Epithelial cell of proximal tubule (primary cell): ENCODE measurements around the gene ZNF124. TPM values are rescaled to one million over a fixed set of nuclear protein-coding genes. Genes with fewer than 3 reads are reported as not detected.
A peak's percentile ranks its signal among the peaks of the same experiment; 100 is the strongest.

Experiments
- DNase-seq: peaks from one replicate; pipeline ENCODE4 v3.0.0-alpha.2; 2011; ENCODE audit warnings: low read depth
- H3K4me3 ChIP-seq: 2 replicates; pipeline ENCODE4 v1.5.1; 2011; ENCODE audit warnings: low read depth, mild to moderate bottlenecking, low read length
- total RNA-seq: library from RNA; depleted of rRNA; stranded (reverse); fragments of >200 nt; gene quantifications from 2 replicates; pipeline ENCODE4 v1.2.3, GENCODE V29; 2015
- TF ChIP-seq, protein P1 (sequence below): conservative IDR thresholded peaks from 2 replicates; pipeline ENCODE4 v1.5.1; 2012; ENCODE audit warnings: low read depth, mild to moderate bottlenecking, low read length

The ZNF124 gene
- total RNA-seq, 1 donor from 2014 or later = 15.4 TPM

DNA sequence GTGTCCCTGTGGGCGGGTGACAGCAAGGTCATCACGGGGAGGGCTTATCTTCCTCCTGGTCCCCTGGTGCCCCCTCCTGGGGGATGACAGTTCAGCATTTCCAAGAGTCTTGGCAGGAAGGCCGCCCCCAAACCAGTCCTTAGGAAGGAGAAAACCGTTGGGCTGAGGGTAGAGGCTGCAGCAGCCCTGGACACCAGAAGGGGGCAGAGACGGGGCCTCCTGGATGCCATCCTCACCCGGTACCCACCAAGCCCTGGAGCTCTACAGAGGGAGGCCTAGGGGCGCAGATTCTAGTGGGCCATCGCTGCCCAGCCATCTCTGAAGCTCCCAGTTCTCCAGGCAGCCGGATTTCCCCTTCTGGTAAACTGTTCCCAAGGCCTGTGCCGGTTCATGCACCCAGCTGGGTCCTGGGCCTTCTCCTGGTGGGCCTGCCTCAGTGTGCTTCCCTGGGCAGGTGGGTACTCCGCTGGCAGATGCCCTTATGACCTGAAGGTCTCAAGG, 52.8 kb downstream of the ZNF124 start:
- TF ChIP-seq, protein P1, sequence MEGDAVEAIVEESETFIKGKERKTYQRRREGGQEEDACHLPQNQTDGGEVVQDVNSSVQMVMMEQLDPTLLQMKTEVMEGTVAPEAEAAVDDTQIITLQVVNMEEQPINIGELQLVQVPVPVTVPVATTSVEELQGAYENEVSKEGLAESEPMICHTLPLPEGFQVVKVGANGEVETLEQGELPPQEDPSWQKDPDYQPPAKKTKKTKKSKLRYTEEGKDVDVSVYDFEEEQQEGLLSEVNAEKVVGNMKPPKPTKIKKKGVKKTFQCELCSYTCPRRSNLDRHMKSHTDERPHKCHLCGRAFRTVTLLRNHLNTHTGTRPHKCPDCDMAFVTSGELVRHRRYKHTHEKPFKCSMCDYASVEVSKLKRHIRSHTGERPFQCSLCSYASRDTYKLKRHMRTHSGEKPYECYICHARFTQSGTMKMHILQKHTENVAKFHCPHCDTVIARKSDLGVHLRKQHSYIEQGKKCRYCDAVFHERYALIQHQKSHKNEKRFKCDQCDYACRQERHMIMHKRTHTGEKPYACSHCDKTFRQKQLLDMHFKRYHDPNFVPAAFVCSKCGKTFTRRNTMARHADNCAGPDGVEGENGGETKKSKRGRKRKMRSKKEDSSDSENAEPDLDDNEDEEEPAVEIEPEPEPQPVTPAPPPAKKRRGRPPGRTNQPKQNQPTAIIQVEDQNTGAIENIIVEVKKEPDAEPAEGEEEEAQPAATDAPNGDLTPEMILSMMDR = peak; percentile 19
- no peak overlapping the region for H3K4me3 ChIP-seq
- DNase-seq = no peak

- no peak overlapping the region for H3K4me3 ChIP-seq
- TF ChIP-seq, protein P1 = no peak
- DNase-seq = no peak
Observed at GRCh38 chr1:247115545-247115944, 56.3 kb downstream of the ZNF124 start.

DNA sequence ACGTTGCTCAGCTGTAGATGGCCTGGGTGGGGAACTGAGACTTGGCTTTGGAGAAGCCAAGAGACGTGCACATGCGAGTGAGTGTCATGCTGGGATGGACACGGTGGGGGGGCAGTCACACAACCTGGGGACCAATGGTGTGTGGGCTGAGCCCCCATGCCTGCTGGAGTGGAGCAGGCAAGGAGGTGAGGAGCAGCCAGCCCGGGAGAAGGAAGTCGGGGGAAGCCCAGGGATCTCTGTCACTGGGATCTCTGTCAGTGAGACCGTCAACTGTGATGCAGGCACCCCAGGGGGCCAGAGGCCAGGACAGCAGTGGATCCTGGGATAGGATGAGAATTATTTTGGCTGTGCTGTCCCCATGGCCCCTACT, 56.7 kb downstream of the ZNF124 start:
- DNase-seq = no peak
- H3K4me3 ChIP-seq = no peak overlapping the region
- TF ChIP-seq, protein P1 = no peak

DNA sequence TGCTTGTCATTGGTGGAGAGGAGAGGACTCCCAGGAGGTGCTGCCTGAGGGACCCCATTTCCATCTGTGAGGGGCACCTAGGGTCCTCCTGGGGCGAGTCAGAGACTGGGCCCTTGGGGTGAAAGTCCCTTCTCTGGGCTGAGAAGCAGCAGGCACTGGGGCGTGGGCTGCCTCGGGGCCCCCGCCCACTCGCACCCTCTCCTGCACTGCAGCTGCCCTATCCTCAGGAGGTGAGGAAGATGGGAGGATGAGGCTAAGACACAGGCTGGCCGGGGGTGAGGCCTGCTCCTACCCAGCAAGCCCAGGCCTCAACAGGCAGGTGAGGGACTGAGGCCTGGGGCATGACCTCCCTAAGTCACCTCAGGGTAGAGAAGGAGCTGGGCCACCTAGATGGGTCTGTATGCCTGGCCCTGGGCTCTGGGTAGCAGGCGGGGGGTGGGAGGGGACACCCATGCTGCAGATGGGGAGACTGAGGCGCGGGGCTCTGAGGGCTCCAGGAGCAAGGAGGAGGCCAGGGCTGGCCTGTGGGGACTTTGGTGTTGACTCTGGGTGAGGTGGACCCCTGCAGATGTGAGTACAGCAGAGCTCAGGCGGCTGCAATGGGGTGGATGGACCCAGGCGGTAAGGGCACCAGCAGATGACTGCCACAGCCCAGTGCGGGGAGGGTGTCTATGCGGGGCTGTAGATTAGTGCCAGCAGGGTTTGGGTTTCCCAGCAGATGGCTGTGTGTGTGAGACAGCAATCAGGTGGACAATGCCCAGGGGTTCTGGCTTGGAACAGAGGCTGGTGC, 57.3 kb downstream of the ZNF124 start:
- H3K4me3 ChIP-seq = no peak overlapping the region
- no peak for DNase-seq
- TF ChIP-seq, protein P1 = no peak

- H3K4me3 ChIP-seq = no peak overlapping the region
- TF ChIP-seq, protein P1 = no peak
- no peak for DNase-seq
Observed at GRCh38 chr1:247113733-247114271, 58.0 kb downstream of the ZNF124 start.

- TF ChIP-seq, protein P1 = no peak
- no peak for DNase-seq
- H3K4me3 ChIP-seq = no peak overlapping the region
Observed at GRCh38 chr1:247113094-247113497, 58.7 kb downstream of the ZNF124 start.

- TF ChIP-seq, protein P1 = no peak
- DNase-seq = no peak
- H3K4me3 ChIP-seq = peak overlapping the region; percentile 71
Observed at GRCh38 chr1:247112479-247112781, 59.4 kb downstream of the ZNF124 start.
